IMR-90 (cell line): ENCODE results near the gene PBX4. TPM values are rescaled to one million over a fixed set of nuclear protein-coding genes. Genes with fewer than 3 reads are reported as not detected.

Source experiments
- ATAC-seq: fragments of 200-7000 bp; cut with Tn5 transposase; 2 replicates; pipeline ENCODE4 v1.9.1; 2020; ENCODE audit warnings: low read depth, mild to moderate bottlenecking, moderate library complexity
- BruUV-seq: library from RNA; stranded (reverse); fragments of 400-500 nt; replicated peaks from 2 replicates; lab custom pipeline; 2021; lab: Mats Ljungman, UMichigan
- CTCF ChIA-PET: fragments of 300-600 bp; formaldehyde crosslinking; extraction: SDS; loops from one replicate; lab custom pipeline; 2021; ENCODE audit warnings: antibody characterized with exemption; lab: Yijun Ruan, JAX
- POLR2A ChIA-PET: fragments of 300-600 bp; sonication (Branson Sonifier 250); formaldehyde crosslinking; loops from one replicate; lab custom pipeline; 2022; ENCODE audit warnings: antibody characterized with exemption; ENCODE audit not compliant: unreplicated experiment; lab: Charles Lee
- DNase-seq: peaks from one replicate; pipeline ENCODE4 v3.0.0; 2013
- H2AFZ ChIP-seq: replicated peaks from 2 replicates; pipeline ENCODE3; 2013; ENCODE audit warnings: low read length, mild to moderate bottlenecking; ENCODE audit not compliant: poor library complexity
- H2AK5ac ChIP-seq: 2 replicates; pipeline ENCODE4 v1.6.1; 2013; ENCODE audit warnings: low read depth, low read length, inconsistent platforms
- H2AK9ac ChIP-seq: replicated peaks from 2 replicates; pipeline ENCODE3; 2013; ENCODE audit warnings: mild to moderate bottlenecking, low read depth, low read length, moderate library complexity; ENCODE audit not compliant: poor library complexity
- H2BK120ac ChIP-seq: 2 replicates; pipeline ENCODE4 v1.6.1; 2013; ENCODE audit warnings: low read depth, low read length, inconsistent platforms
- H2BK15ac ChIP-seq: 3 replicates; pipeline ENCODE4 v1.6.1; 2013; ENCODE audit warnings: low read depth, low read length, inconsistent platforms
- H2BK20ac ChIP-seq: 2 replicates; pipeline ENCODE4 v1.6.1; 2013; ENCODE audit warnings: low read depth, mild to moderate bottlenecking, inconsistent platforms, low read length, moderate library complexity
- H2BK5ac ChIP-seq: 2 replicates; pipeline ENCODE4 v1.6.1; 2013; ENCODE audit warnings: mild to moderate bottlenecking, low read depth, low read length, inconsistent platforms; ENCODE audit not compliant: poor library complexity, severe bottlenecking
- H3K14ac ChIP-seq: replicated peaks from 2 replicates; pipeline ENCODE4 v1.6.1; 2013; ENCODE audit warnings: low read depth, low read length, inconsistent platforms
- H3K18ac ChIP-seq: 2 replicates; pipeline ENCODE4 v1.6.1; 2013; ENCODE audit warnings: low read depth, low read length, control low read depth
- H3K23ac ChIP-seq: 2 replicates; pipeline ENCODE4 v1.6.1; 2013; ENCODE audit warnings: low read depth, low read length, inconsistent platforms
- H3K27ac ChIP-seq: 2 replicates; pipeline ENCODE4 v1.5.1; 2013; ENCODE audit warnings: mild to moderate bottlenecking, control low read depth, low read length; ENCODE audit not compliant: insufficient read depth
- H3K27me3 ChIP-seq: 2 replicates; pipeline ENCODE4 v1.6.1; 2013; ENCODE audit warnings: low read length; ENCODE audit not compliant: control insufficient read depth, insufficient read depth
- H3K36me3 ChIP-seq: 2 replicates; pipeline ENCODE4 v1.6.1; 2013; ENCODE audit warnings: low read length, mixed read lengths; ENCODE audit not compliant: control insufficient read depth, insufficient read depth
- H3K4ac ChIP-seq: 2 replicates; pipeline ENCODE4 v1.6.1; 2013; ENCODE audit warnings: low read depth, low read length, inconsistent platforms
- H3K4me1 ChIP-seq: 2 replicates; pipeline ENCODE4 v1.6.1; 2013; ENCODE audit warnings: low read length, mixed read lengths; ENCODE audit not compliant: control insufficient read depth, insufficient read depth
- H3K4me2 ChIP-seq: 2 replicates; pipeline ENCODE4 v1.6.1; 2013; ENCODE audit warnings: low read depth, mild to moderate bottlenecking, control low read depth, low read length, moderate library complexity
- H3K4me3 ChIP-seq: 2 replicates; pipeline ENCODE4 v1.5.1; 2013; ENCODE audit warnings: low read depth, mild to moderate bottlenecking, control low read depth, low read length, moderate library complexity; ENCODE audit not compliant: insufficient read depth
- H3K56ac ChIP-seq: 2 replicates; pipeline ENCODE4 v1.6.1; 2013; ENCODE audit warnings: low read length, inconsistent platforms; ENCODE audit not compliant: insufficient read depth; ENCODE audit errors: extremely low read depth
- H3K79me1 ChIP-seq, 2 experiments: 2 replicates each; pipeline ENCODE4 v1.6.1; 2013; ENCODE audit warnings: low read length in 2 of 2, inconsistent platforms in 1 of 2, low read depth in 1 of 2
- H3K9ac ChIP-seq: 2 replicates; pipeline ENCODE4 v1.6.1; 2013; ENCODE audit warnings: low read depth, low read length, control low read depth
- H3K9me1 ChIP-seq: 2 replicates; pipeline ENCODE4 v1.6.1; 2013; ENCODE audit warnings: low read length, inconsistent platforms; ENCODE audit not compliant: insufficient read depth
- H3K9me3 ChIP-seq: 2 replicates; pipeline ENCODE4 v1.6.1; 2013; ENCODE audit warnings: low read length; ENCODE audit not compliant: control insufficient read depth, insufficient read depth
- H4K20me1 ChIP-seq: 2 replicates; pipeline ENCODE4 v1.6.1; 2013; ENCODE audit warnings: low read length, inconsistent platforms; ENCODE audit not compliant: insufficient read depth
- H4K5ac ChIP-seq: 2 replicates; pipeline ENCODE4 v1.6.1; 2013; ENCODE audit warnings: mild to moderate bottlenecking, low read depth, low read length, control low read depth
- H4K8ac ChIP-seq, 2 experiments: 2 replicates each; pipeline ENCODE4 v1.6.1; 2013; ENCODE audit warnings: low read depth in 2 of 2, low read length in 2 of 2, control low read depth in 1 of 2, inconsistent platforms in 1 of 2
- H4K91ac ChIP-seq: 2 replicates; pipeline ENCODE4 v1.6.1; 2013; ENCODE audit warnings: low read depth, low read length, inconsistent platforms; ENCODE audit not compliant: insufficient read depth
- BHLHE40 ChIP-seq: fragments of 150-350 bp; IDR thresholded peaks from 2 replicates; pipeline ENCODE4 v1.6.1; 2016; ENCODE audit warnings: mild to moderate bottlenecking, low read depth, low read length
- CEBPB ChIP-seq: IDR thresholded peaks from 2 replicates; pipeline ENCODE4 v1.6.1; 2012; ENCODE audit warnings: low read depth, low read length, improper control_type of control experiment
- CHD1 ChIP-seq: IDR thresholded peaks from 2 replicates; pipeline ENCODE4 v1.6.1; 2012; ENCODE audit warnings: low read depth, low read length, improper control_type of control experiment
- FOS ChIP-seq: fragments of 150-350 bp; IDR thresholded peaks from 2 replicates; pipeline ENCODE4 v1.6.1; 2016; ENCODE audit warnings: low read depth, low read length
- MAFK ChIP-seq: IDR thresholded peaks from 2 replicates; pipeline ENCODE4 v1.6.1; 2012; ENCODE audit warnings: low read depth, low read length, improper control_type of control experiment
- MAZ ChIP-seq: IDR thresholded peaks from 2 replicates; pipeline ENCODE4 v1.6.1; 2012; ENCODE audit warnings: low read depth, mild to moderate bottlenecking, low read length, improper control_type of control experiment, moderate library complexity, borderline replicate concordance
- MXI1 ChIP-seq: IDR thresholded peaks from 2 replicates; pipeline ENCODE4 v1.6.1; 2012; ENCODE audit warnings: low read depth, mild to moderate bottlenecking, low read length, moderate library complexity, borderline replicate concordance
- NFE2L2 ChIP-seq: fragments of 150-350 bp; IDR thresholded peaks from 2 replicates; pipeline ENCODE4 v1.6.1; 2016; ENCODE audit warnings: low read depth, mild to moderate bottlenecking, low read length
- POLR2A ChIP-seq: IDR thresholded peaks from 2 replicates; pipeline ENCODE4 v1.6.1; 2012; ENCODE audit warnings: mild to moderate bottlenecking, low read depth, low read length
- RCOR1 ChIP-seq: IDR thresholded peaks from 2 replicates; pipeline ENCODE4 v1.6.1; 2012; ENCODE audit warnings: mild to moderate bottlenecking, low read length, improper control_type of control experiment; ENCODE audit not compliant: insufficient replicate concordance
- RFX5 ChIP-seq: IDR thresholded peaks from 2 replicates; pipeline ENCODE4 v1.8.0; 2012; ENCODE audit warnings: low read depth, mild to moderate bottlenecking, low read length, moderate library complexity
- SMC3 ChIP-seq: fragments of 150-350 bp; IDR thresholded peaks from 2 replicates; pipeline ENCODE4 v1.6.1; 2016; ENCODE audit warnings: low read depth, mild to moderate bottlenecking, antibody characterized with exemption, low read length, moderate library complexity
- WGBS, 2 experiments: methylation state at CpG; one replicate each; pipeline versions ENCODE4 v1.1.5 to v1.1.7; 2013; ENCODE audit warnings: missing lambda C conversion rate in 2 of 2; ENCODE audit not compliant: insufficient read length in 1 of 2; ENCODE audit errors: extremely low coverage in 2 of 2; 5-methylcytosine and 5-hydroxymethylcytosine counted together
- dilution Hi-C: fragments of 300-500 bp; cut with HindIII; formaldehyde crosslinking; loops from one replicate; pipeline ENCODE4 v1.14.3; 2018; ENCODE audit warnings: low sequenced_read_pairs; ENCODE audit not compliant: unreplicated experiment
- in situ Hi-C: fragments of 300-500 bp; cut with MboI; formaldehyde crosslinking; loops from 3 replicates; pipeline ENCODE4 v1.14.3; 2019; ENCODE audit warnings: low sequenced_read_pairs, inconsistent platforms, mixed read lengths
- intact Hi-C: fragments of 100-400 bp; cut with micrococcal nuclease; formaldehyde crosslinking; loops from 2 replicates; pipeline ENCODE4 v1.10.0; 2022
- polyA plus RNA-seq, 3 experiments: library from polyadenylated mRNA; depleted of rRNA; stranded (reverse); fragments of >200 nt; gene quantifications; 2 replicates each; pipeline ENCODE4 v1.2.3, GENCODE V29; 2012; ENCODE audit warnings: low replicate concordance in 1 of 3
- total RNA-seq: library from RNA; depleted of rRNA; stranded (reverse); fragments of >200 nt; gene quantifications from 2 replicates; pipeline ENCODE4 v1.2.3, GENCODE V29; 2012
- TF ChIP-seq, protein P1 (sequence below): conservative IDR thresholded peaks from 2 replicates; pipeline ENCODE4 v1.5.1; 2012; ENCODE audit warnings: mild to moderate bottlenecking, low read depth, low read length, improper control_type of control experiment
- TF ChIP-seq, protein P2 (sequence below): fragments of 150-350 bp; IDR thresholded peaks from 2 replicates; pipeline ENCODE4 v1.6.1; 2017; ENCODE audit warnings: mild to moderate bottlenecking, antibody characterized with exemption, low read length, low read depth
- TF ChIP-seq, protein P3 (sequence below): fragments of 150-350 bp; IDR thresholded peaks from 2 replicates; pipeline ENCODE4 v1.6.1; 2016; ENCODE audit warnings: low read depth, mild to moderate bottlenecking, low read length, moderate library complexity, borderline replicate concordance

PBX4 gene
- total and polyA plus RNA-seq, 2 of the 4 experiments (the other 2 are of a cell fraction): 0.90 to 2.9 TPM

DNA sequence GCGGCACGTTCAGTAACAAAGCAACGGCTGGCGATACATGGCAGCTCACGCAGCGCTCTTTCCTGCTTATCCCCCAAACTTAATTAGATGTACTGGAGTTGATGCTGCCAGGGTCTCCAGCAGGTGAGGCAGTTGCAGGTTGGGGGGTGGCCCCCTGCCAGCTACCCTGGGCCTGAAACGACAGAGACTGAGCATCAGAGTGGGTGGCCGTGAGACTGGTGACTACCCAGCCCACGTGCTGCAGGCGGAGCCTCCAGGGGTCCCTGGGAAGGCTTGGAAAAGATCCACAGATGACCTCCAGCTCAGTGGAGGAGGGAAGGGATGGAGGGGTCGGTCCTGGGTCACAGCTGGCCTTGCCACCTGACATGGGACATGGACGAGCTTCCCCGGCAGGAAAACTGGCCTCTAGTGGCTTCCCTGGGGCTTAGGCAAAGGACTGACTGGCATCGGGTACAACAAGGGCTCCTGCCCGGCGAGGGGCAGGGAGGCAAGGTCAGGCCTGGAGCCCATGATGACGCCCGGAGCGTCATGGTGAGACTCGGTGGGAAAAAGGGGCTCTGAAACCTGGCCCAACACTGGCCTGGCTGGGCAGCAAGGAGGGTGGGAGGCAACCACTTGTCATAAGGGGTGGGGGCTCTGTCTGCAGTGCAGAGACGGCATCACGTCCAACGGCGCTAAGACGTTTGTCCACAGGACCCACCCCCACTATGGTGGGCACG is 56.4 kb downstream of the PBX4 start:
- Histone ChIP-seq H4K20me1 (no peaks in the 10 kb centered on the region; the same call in 1 of the 2 replicates), H2AK9ac (no peak overlapping the region), H3K23ac (no peak overlapping the region), H3K4me2 (no peak overlapping the region), H4K91ac (no peak overlapping the region), H3K4ac (no peak overlapping the region), H3K27ac (no peak overlapping the region), H3K9me1 (no peaks in the 10 kb centered on the region; the same call in 1 of the 2 replicates), H4K8ac (no peak overlapping the region), H2BK5ac (no peak overlapping the region), H2AK5ac (no peak overlapping the region), H3K56ac (no peak overlapping the region), H3K14ac (no peak overlapping the region), H3K9me3 (no peaks in the 10 kb centered on the region), H3K9ac (no peak overlapping the region), H3K4me3 (no peak overlapping the region), H3K36me3 (no peaks in the 10 kb centered on the region), H3K27me3 (no peaks in the 10 kb centered on the region), H4K5ac (no peak overlapping the region), H3K79me1 (no peaks in the 10 kb centered on the region), H2BK120ac (no peak overlapping the region), H2BK15ac (no peak overlapping the region), H3K4me1 (peaks cover 4% of the 10 kb centered on the region), H2BK20ac (no peak overlapping the region), H2AFZ (no peak overlapping the region), H3K18ac (no peak overlapping the region)
- dilution Hi-C loops: no loop called here
- in situ Hi-C loops: no loop called here
- no TSS peak for BruUV-seq
- WGBS, 2 experiments: 78% methylated on average over 5 of the region's 26 CpGs; no CpG with 5 or more reads in 1 of the 2 experiments
- ChIA-PET POLR2A (no interaction called here), CTCF (no interaction called here)
- intact Hi-C loops: no loop called here
- no peak for DNase-seq
- ATAC-seq: no peak
- TF ChIP-seq MAFK (no peak), POLR2A (no peak), FOS (no peak), CEBPB (no peak), SMC3 (no peak), RCOR1 (no peak), MXI1 (no peak), BHLHE40 (no peak), NFE2L2 (no peak), RFX5 (no peak), MAZ (no peak), CHD1 (no peak)
- TF ChIP-seq, protein P1, sequence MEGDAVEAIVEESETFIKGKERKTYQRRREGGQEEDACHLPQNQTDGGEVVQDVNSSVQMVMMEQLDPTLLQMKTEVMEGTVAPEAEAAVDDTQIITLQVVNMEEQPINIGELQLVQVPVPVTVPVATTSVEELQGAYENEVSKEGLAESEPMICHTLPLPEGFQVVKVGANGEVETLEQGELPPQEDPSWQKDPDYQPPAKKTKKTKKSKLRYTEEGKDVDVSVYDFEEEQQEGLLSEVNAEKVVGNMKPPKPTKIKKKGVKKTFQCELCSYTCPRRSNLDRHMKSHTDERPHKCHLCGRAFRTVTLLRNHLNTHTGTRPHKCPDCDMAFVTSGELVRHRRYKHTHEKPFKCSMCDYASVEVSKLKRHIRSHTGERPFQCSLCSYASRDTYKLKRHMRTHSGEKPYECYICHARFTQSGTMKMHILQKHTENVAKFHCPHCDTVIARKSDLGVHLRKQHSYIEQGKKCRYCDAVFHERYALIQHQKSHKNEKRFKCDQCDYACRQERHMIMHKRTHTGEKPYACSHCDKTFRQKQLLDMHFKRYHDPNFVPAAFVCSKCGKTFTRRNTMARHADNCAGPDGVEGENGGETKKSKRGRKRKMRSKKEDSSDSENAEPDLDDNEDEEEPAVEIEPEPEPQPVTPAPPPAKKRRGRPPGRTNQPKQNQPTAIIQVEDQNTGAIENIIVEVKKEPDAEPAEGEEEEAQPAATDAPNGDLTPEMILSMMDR: no peak
- TF ChIP-seq, protein P2, sequence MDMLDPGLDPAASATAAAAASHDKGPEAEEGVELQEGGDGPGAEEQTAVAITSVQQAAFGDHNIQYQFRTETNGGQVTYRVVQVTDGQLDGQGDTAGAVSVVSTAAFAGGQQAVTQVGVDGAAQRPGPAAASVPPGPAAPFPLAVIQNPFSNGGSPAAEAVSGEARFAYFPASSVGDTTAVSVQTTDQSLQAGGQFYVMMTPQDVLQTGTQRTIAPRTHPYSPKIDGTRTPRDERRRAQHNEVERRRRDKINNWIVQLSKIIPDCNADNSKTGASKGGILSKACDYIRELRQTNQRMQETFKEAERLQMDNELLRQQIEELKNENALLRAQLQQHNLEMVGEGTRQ: no peak
- TF ChIP-seq, protein P3, sequence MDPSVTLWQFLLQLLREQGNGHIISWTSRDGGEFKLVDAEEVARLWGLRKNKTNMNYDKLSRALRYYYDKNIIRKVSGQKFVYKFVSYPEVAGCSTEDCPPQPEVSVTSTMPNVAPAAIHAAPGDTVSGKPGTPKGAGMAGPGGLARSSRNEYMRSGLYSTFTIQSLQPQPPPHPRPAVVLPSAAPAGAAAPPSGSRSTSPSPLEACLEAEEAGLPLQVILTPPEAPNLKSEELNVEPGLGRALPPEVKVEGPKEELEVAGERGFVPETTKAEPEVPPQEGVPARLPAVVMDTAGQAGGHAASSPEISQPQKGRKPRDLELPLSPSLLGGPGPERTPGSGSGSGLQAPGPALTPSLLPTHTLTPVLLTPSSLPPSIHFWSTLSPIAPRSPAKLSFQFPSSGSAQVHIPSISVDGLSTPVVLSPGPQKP: no peak
